GM21515 (cell line): Measurements from ENCODE around the gene PPFIA4.

Experiments used
- ATAC-seq: cut with Tn5 transposase; IDR thresholded peaks from one replicate; pipeline ENCODE4 v1.9.1; 2021; ENCODE audit not compliant: unreplicated experiment

The PPFIA4 gene

DNA sequence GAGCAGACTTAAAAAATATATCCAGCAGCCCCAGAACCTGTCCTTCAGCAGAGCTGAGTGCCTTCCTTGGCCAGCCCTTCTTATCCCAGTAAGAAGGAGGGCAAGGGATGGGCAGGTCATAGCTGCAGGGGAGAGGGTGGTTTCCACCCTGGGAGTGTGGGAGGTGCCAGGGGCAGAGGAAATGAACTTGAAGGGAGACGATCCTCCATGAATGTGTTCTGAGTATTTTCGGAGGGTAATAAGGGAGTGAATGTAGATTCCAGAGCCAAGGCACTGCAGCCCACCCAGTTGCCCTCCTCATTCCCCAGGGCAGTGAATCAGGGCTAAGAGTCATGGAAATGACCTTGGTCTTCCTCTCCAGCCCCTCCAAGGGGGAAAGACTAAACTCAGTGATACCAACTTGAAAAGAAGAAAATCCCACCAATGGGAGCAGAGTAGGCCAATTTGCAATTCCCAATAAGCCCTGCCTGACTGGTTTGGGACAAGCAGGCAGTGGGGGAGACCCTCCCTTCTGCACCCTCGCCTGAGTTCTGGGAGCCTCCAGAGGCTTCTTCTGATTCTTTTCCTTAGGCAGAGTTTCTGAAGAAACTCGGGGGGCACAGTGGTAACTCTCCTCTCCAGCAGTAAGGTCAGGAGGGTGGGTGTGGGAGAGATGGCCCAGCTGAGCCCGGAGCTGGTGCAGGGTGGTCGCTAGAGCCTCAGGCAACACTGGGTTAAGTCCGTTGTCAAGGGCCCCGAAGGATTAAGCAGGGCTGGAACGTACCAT, 55.4 kb downstream of the PPFIA4 start:
- no peak for ATAC-seq

GRCh38 chr1:203082231-203082505, 55.9 kb downstream of the PPFIA4 start:
- ATAC-seq = no peak

- no peak for ATAC-seq
Observed at GRCh38 chr1:203082571-203083462, 56.5 kb downstream of the PPFIA4 start.

GRCh38 chr1:203083463-203083921, 57.2 kb downstream of the PPFIA4 start:
- ATAC-seq = no peak

DNA sequence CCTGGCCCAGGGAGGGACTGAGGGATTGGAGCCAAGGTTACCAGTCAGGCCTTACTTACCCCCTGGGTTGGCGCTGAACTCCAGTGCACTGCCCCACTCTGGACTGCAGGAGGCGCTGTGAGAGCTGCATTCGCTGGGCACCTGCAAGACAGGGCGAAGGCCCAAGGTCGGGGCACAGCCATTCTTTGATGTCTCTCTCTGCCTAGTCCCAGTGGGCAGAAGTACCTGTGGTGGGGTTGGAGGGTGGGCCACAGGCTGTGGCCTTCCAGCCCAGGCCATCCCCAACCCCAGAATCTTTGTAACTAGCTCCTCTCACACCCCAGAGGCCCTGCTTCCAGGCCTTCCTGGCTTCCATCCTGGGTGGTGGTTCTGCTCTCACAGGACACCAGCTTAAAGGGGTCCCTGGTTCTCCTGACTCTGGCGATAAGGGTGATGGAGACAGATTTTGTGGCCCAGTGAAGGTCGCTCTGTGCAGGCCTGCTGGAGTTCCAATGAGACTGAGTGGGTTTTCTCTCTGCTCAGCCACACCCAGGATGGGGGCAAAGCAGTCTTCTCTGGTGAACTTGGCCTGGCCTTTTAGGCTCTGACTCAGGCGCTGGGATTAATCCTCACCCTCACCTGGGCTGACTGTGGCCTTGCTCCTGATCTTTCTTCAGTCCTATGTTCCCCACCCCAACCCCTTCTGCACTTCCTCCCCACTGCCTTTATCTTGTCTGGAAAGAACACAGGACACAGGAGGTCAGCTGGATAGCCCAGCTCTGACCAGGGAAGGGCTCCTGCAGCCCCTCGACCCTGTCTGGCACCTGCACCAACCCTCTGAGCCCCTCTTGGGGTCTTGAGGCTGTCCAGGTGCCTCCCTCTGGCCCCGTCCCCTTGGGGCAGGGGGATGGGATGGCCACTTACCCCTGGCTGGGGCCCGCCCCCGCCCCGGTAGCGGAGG, 58.6 kb downstream of the PPFIA4 start:
- ATAC-seq = no peak

DNA sequence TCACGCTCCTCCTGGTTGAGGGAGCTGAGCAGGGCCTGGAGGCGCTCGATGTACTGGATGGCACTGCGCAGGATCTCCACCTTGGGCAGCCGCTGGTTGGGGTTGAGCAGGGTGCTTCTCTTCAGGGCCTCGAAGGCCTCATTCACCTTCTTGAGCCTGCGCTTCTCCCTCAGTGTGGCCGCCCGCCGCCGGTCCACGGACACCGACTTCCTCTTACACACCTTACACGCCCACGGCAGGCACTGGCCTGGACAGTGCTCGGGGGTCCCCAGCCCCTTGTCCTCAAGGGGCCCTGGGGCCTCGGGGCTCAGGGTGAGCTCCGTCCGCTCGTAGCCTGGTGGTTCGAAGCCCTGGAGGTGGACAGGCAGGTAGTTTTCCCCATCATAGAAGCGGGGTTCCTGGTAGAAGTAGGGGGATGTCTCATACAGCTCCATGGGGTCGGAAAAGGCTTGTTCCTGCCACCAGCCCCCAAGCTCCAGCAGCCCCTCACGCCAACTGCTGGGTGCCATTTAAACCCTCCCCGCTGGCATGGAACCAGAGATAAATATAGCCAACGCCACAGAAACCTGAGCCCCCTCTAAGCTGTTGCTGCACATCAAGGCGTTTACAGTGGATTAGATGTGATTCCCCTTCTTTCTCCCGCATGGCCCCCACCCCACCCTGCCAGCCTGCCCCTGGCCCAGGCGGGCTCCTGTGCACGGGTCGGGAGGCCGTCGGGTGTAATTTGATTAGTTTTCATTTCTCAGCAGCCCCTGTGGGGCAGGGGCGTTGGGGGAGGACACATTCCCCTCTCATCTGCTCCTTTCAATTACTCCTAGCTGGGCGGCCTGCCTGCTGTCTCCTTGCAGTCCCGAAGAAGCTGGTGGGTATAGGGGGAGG, 59.5 kb downstream of the PPFIA4 start, which contains the start of gene MYOG:
Gene MYOG (minus strand): TSS at position 485 of the 879 bp plus-strand sequence. CDS start 51 bp downstream, at position 434.
- no peak for ATAC-seq

DNA sequence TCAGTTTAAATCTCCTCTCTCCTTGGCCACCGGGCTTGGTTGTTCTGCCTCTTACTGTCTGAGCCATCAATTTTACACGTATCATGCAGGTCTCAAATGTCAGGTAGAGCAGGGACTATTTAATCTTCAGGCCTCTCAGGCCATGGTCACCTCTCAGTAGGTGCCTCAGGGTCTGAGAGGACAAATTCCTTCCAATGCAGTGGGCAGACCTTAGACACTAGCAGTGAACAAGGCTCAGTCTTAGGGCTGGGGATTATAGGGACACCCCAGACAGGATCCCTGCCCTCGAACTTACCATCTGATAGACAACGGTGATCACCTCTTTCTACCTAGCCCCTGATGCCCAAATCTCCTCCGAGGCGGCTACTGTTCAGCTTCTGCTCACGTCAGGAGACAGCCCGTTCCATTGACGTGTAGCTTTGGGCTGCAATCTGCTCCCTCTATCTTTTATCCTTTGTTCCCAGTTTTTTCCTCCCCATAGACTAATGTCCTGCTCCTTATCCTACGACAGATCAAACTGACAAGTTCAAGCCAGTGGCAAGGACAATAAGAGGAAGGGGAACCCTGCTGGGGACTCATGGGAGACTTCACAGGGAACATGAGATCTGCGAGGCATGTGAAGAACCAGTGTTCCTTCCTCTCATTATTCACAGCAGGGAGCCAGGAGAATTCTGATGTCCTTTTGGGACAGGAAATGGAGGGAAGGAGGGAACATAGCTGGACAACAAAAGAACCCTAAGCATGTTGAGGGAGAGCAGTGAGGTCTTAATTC, 60.9 kb downstream of the PPFIA4 start:
- ATAC-seq = no peak

- ATAC-seq = no peak
Observed at GRCh38 chr1:203088441-203088840, 62.1 kb downstream of the PPFIA4 start.

- no peak for ATAC-seq
Observed at GRCh38 chr1:203089001-203089650, 62.8 kb downstream of the PPFIA4 start.

DNA sequence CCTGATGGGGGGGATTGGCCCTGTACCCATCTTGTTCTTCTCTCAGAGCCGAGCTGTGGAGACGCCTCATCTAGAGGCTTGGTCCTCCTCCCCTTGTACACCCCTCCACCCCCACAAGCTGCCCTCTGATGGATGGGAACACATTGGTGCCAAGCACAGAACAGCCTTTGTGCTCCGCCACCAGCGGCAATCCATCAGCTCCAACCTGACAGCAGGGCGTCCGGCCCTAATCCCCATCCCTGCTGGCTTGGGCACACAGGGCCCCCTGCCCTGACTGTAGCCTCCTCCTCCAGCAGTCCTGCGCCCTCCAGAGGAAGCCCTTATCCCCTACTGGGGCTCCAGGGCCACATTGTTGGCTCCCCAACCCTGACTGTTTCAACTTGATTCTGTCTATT, 63.4 kb downstream of the PPFIA4 start:
- no peak for ATAC-seq

- ATAC-seq = no peak
Observed at GRCh38 chr1:203090421-203091198, 64.3 kb downstream of the PPFIA4 start.

- no peak for ATAC-seq
Observed at GRCh38 chr1:203091199-203091477, 64.8 kb downstream of the PPFIA4 start.

DNA sequence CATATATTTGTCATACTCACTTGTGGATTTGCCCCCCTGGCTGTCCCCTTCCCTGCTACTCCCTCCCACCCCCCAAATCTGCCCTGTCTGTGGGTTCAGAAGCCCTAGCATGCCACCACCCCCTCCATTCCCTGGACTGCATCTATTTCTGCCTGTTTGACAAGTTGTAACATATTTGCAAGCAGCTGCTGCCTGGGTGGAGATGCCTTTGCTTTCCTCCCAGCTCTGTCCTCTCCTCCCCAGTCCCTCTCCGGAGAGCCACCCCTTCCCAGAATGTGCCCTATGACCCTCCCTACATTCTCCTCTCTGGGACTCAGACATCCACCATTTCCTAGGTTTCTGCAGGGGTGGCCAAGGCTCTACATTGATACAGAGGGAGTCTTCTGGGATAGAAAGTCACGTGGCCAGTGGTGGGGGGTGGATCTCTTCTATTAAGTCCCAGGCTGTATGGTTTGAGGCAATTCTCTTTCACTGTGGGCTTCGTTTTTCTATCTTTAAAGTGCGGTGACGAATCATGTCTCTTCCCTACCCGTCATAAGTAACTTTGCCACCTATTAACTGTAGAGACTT, 65.6 kb downstream of the PPFIA4 start:
- no peak for ATAC-seq

DNA sequence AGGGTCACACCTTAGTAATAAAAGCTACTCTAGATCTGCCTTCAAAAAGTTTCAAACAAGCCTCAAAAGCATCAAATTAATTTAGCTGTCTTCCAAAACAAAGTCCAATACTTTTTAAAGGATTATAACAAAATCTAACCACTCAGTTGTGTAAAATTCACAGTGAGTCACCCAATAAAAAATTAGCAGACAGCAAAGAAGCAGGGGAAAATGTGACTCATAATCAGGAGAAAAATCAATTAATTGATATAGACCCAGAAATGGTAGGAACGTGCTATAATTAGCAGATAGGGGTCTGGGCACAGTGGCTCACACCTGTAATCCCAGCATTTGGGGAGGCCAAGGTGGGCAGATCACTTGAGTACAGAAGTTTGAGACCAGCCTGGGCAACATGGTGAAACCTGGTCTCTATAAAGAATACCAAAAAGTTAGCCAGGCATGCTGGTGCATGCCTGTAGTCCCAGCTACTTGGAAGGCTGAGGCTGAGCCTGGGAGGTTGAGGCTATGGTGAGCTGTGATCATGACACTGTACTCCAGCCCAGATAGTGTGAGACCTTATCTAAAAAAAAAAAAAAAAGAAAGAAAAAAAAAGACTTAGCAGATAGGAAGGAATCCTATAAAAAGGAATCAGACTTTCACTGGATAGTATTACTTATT, 67.6 kb downstream of the PPFIA4 start:
- ATAC-seq = no peak

DNA sequence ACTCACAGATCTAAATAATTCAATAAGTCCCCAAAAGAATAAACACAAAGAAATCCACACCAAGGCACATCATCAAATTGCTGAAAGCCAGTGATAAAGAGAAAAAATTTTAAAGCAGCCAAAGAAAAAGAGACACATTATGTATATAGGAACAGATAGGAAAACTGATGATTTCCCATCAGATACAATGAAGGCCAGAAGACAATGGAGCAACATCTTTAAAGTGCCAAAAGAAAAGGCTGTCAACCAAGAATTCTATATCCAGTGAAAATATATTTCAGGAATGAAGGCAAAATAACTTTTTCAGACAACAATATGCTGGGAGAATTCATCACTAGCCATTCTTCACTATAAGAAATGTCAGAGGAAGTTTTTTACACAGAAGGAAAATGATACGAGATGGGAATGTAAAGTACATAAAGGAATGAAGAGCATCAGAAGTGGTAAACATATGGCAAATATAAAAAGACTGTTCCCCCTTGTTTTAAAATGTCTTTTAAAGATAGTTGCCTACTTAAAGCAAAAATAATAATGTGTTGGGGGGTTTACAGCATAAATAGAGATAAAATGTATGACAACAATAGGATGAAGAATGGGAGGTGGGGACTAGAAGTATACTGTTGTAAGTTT, 68.9 kb downstream of the PPFIA4 start:
- ATAC-seq = no peak

DNA sequence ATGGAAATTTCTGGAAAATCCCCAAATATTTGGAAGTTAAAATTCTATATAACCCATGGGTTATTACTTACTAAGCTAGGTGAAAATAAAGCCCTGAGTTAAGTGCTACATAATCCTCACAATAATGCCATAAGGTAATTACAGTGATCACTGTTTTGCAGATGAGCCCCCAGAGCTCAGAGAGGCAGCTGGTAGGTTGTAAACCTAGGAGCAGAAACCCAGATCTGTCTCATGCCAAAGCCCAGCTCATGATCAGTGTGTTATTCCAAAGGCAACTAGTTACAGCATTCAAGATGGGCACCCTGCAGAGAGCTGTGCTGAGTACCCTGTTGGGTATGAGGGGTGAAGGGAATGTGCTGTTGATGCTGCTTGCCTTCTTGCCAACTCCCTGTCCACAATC, 70.3 kb downstream of the PPFIA4 start:
- ATAC-seq = no peak

GRCh38 chr1:203097001-203097400, 70.7 kb downstream of the PPFIA4 start:
- no peak for ATAC-seq
